GM10248 (cell line): ENCODE data around the gene SREBF1.

ENCODE experiments used
- CTCF ChIA-PET: fragments of 300-600 bp; sonication (Branson Sonifier 250); formaldehyde crosslinking; extraction: SDS; loops from one replicate; lab custom pipeline; 2021; ENCODE audit warnings: antibody characterized with exemption; lab: Yijun Ruan, JAX
- POLR2A ChIA-PET: fragments of 350-650 bp; sonication (Branson Sonifier 250); formaldehyde crosslinking; extraction: SDS; loops from one replicate; lab custom pipeline; 2020; ENCODE audit warnings: antibody characterized with exemption; lab: Yijun Ruan, JAX
- DNase-seq: peaks from one replicate; pipeline ENCODE4 v3.0.0; 2012; ENCODE audit errors: extremely low spot score
- TF ChIP-seq, protein P1 (sequence below): IDR thresholded peaks from 2 replicates; pipeline ENCODE4 v1.5.1; 2012; ENCODE audit warnings: mild to moderate bottlenecking, low read depth; ENCODE audit errors: extremely low read depth, missing control alignments, control extremely low read depth

SREBF1 gene

DNA sequence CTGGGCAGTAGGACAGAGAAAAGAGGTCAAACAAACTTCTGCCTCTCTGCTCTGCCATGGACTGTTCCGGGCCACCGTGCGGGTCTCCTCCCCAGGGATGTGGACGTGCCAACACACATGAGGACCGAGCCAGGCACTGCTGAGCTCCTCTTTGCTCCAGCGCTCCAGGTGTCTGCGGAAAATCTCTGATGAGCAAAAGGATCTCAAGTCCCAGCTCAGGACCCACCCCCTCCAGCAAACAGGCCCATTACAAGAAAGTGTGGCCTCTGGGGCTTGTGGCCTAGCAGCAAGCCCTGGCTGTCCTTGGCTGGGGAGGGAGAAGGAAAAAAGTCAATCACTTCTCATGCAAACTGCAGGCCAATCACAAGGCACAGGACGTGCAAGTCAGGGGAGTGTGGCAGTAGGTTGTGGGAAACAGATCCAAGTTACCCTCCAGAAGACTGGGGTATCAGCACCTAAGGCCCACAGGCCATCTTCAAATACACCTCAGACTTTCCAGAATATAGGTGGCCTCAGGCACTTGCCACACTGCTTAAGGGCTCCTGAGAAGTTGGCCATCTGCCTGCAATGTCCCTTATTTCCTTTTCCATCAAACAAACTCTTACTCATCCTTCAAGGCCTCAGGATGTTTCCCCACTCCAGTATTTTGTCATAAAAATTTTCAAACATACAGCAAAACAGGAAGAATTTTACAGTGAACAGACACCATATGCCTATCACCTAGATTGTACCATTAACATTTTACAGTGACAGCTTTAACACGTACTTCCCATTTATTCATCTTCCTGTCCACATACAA, 36.0 kb upstream of the SREBF1 start:
- ChIA-PET CTCF (no interaction called here), POLR2A (no interaction called here)
- no peak for DNase-seq
- TF ChIP-seq, protein P1, sequence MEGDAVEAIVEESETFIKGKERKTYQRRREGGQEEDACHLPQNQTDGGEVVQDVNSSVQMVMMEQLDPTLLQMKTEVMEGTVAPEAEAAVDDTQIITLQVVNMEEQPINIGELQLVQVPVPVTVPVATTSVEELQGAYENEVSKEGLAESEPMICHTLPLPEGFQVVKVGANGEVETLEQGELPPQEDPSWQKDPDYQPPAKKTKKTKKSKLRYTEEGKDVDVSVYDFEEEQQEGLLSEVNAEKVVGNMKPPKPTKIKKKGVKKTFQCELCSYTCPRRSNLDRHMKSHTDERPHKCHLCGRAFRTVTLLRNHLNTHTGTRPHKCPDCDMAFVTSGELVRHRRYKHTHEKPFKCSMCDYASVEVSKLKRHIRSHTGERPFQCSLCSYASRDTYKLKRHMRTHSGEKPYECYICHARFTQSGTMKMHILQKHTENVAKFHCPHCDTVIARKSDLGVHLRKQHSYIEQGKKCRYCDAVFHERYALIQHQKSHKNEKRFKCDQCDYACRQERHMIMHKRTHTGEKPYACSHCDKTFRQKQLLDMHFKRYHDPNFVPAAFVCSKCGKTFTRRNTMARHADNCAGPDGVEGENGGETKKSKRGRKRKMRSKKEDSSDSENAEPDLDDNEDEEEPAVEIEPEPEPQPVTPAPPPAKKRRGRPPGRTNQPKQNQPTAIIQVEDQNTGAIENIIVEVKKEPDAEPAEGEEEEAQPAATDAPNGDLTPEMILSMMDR = no peak

DNA sequence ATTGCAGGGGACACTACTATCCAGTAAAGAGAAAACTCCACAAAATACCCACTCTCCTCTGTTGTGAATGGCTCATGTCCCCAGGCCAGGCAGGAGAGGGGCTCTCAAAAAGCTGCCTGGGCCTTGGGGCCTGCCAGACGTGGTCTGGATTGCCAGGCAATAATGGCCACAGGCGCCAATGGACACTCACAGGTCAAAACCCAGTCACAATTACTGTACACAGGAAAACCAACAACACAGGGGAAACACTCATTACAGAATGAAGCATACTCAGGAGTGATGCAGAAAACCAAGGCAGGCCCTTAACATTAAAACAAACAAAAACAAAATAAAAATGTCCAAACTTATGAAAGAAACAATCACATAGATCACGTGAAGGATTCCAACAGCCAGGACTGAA, 35.1 kb upstream of the SREBF1 start:
- POLR2A ChIA-PET = interaction anchor here (0.6 kb wide), 1 partner anchor 166 kb away, joined by 3 read pairs; no protein-coding TSS in a partner anchor
- CTCF ChIA-PET = interaction anchor here (1.0 to 1.9 kb wide), 3 partner anchors 16 to 166 kb away, joined by 3 to 7 read pairs (median 3); no protein-coding TSS in a partner anchor
- TF ChIP-seq, protein P1 = no peak
- no peak for DNase-seq

DNA sequence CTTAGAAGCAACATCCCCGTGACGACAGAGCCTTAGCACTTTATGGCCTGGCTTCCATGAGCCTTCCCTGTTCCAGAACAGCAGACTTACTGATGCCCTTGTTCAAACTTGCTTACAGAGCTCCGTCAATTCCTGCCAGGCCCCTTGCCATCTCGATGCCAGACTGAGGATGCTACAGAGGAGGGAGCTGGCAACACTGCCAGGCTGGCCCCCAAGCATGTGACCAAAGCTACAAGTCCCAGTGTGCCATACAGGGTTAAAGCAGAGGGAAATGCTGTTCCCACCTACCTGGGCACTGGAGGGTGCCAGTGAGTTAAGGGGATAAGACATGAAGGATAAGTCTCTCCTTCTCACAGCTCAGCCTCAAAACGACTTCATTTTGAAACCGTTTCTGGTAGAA, 33.5 kb upstream of the SREBF1 start:
- no peak for DNase-seq
- TF ChIP-seq, protein P1 = peak; percentile 7
- ChIA-PET POLR2A (no interaction called here), CTCF (interaction anchor here (1.0 to 2.3 kb wide), 5 partner anchors 9 to 163 kb away, joined by 3 to 13 read pairs (median 5); no protein-coding TSS in a partner anchor)

DNA sequence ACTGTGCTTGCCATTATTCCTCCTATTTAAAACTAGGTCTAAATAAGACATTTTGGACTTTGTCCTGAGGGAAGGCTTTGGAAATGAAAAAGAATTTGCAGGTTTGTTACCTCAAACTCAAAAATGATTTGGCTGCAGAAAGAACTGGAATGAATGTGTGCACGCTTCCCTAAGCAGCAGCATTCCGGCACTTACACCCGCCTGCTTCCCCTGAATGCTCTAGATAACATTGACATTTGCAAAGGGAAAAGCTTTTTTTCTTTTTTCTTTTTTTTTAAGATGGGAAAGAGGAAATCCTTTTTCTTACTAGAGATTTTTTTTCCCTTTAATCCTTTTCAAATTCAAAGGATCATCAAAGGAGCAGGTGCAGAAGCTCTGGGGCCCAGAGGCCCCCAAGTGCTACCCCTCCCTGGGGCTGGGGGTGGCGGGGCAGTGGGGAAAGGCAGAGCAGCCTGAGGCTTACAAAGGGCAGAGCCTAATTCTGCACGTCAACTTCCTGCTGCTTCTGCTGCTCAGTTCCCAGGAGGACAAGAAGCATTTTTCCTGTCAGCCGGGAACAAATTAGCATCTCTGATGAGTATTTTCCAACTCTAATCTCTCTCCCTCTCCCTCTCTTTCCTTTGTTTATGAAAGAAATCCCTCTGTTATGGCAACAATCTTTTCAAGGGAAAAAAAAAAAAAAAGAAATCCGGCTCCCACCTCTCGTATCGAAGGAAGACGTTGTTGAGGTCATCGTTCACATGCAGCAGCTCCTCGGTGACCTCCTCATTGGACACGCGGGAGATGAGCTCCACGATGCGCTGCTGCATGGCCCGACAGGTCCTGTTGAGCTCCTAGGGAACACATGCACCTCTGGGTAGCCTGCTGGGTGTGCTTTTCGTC, 32.1 kb upstream of the SREBF1 start:
- ChIA-PET POLR2A (no interaction called here), CTCF (interaction anchor here (2.3 kb wide), 1 partner anchor 8 kb away, joined by 13 read pairs; no protein-coding TSS in a partner anchor)
- no peak for DNase-seq
- TF ChIP-seq, protein P1 = no peak

DNA sequence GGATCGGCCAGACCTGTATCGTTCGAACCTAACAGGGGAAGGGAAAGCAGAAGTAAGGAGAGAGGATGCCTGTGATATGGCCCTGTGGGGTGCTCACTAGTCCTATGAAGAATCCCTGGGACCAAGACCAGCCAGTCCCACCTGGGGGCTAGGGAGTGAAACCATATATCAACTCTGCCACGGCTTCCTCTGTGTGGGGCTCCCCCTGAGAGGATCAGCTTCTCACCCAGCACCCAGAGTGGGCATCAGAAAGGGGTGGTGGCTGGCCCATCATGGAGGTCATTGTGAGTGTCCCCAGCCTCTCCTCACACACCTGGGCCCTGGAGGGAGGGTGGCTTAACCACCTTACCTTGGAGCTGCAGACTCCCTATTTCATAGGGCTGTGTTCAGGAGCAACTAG, 30.1 kb upstream of the SREBF1 start:
- CTCF ChIA-PET = interaction anchor here (1.0 kb wide), 1 partner anchor 55 kb away, joined by 4 read pairs; no protein-coding TSS in a partner anchor
- no peak for DNase-seq
- POLR2A ChIA-PET = no interaction called here
- TF ChIP-seq, protein P1 = no peak

DNA sequence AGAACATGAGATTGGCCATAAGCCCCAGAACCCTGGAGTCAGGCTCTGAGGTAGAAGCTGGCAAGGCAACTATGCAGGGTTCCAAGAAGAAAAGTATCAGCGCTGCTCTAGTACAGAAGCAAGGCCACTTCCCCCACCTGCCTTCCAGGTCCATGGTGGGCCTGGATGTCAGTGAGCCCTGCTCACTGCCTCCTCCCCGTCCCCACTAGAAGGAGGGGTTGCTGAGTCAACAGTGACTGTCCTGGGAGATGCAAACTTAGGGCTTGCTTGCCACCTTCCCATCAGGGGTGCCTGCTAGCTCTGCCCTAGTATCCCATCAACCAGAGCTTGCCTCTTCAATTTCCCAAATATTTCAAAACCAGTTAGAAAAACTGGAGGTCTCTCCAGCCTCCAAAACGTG, 29.6 kb upstream of the SREBF1 start:
- TF ChIP-seq, protein P1 = no peak
- DNase-seq = no peak
- ChIA-PET POLR2A (no interaction called here), CTCF (interaction anchor here (1.0 kb wide), 1 partner anchor 55 kb away, joined by 4 read pairs; no protein-coding TSS in a partner anchor)
